HG02870 (cell line): Measurements from ENCODE around the gene KCNT2.
"Not testable (repeated sequence)": the region's sequence is repeated elsewhere in the genome, so short reads cannot be mapped to it uniquely, and the experiment has no call there.

Experiments used
- ATAC-seq: cut with Tn5 transposase; IDR thresholded peaks from one replicate; pipeline ENCODE4 v1.9.1; 2021; ENCODE audit warnings: mild to moderate bottlenecking, moderate library complexity; ENCODE audit not compliant: unreplicated experiment

The KCNT2 gene

GRCh38 chr1:196517193-196517592, 91.0 kb downstream of the KCNT2 start:
- no peak for ATAC-seq

- no peak for ATAC-seq
Observed at GRCh38 chr1:196516373-196516772, 91.9 kb downstream of the KCNT2 start.

GRCh38 chr1:196515904-196516303, 92.3 kb downstream of the KCNT2 start:
- ATAC-seq, result no peak

GRCh38 chr1:196513821-196514220, 94.4 kb downstream of the KCNT2 start:
- no peak for ATAC-seq

GRCh38 chr1:196510451-196510850, 97.8 kb downstream of the KCNT2 start:
- no peak for ATAC-seq

GRCh38 chr1:196504224-196504623, 104.0 kb downstream of the KCNT2 start:
- not testable (repeated sequence) for ATAC-seq

GRCh38 chr1:196502437-196502836, 105.8 kb downstream of the KCNT2 start:
- no peak for ATAC-seq

GRCh38 chr1:196501760-196502428, 106.3 kb downstream of the KCNT2 start:
- no peak for ATAC-seq

- no peak for ATAC-seq
Observed at GRCh38 chr1:196497817-196498216, 110.4 kb downstream of the KCNT2 start.

GRCh38 chr1:196494766-196495165, 113.5 kb downstream of the KCNT2 start:
- no peak for ATAC-seq

GRCh38 chr1:196493881-196494280, 114.4 kb downstream of the KCNT2 start:
- no peak for ATAC-seq

GRCh38 chr1:196488579-196488978, 119.7 kb downstream of the KCNT2 start:
- ATAC-seq, result no peak

- no peak for ATAC-seq
Observed at GRCh38 chr1:196486346-196486745, 121.9 kb downstream of the KCNT2 start.

- no peak for ATAC-seq
Observed at GRCh38 chr1:196481616-196482015, 126.6 kb downstream of the KCNT2 start.

- no peak for ATAC-seq
Observed at GRCh38 chr1:196477262-196477661, 131.0 kb downstream of the KCNT2 start.

GRCh38 chr1:196467230-196467925, 140.9 kb downstream of the KCNT2 start:
- ATAC-seq, result no peak

GRCh38 chr1:196466654-196467053, 141.6 kb downstream of the KCNT2 start:
- ATAC-seq, result no peak

GRCh38 chr1:196466166-196466565, 142.1 kb downstream of the KCNT2 start:
- ATAC-seq, result no peak

- no peak for ATAC-seq
Observed at GRCh38 chr1:196464480-196464941, 143.7 kb downstream of the KCNT2 start.

- no peak for ATAC-seq
Observed at GRCh38 chr1:196462086-196462485, 146.2 kb downstream of the KCNT2 start.

- ATAC-seq, result no peak
Observed at GRCh38 chr1:196461521-196461920, 146.7 kb downstream of the KCNT2 start.

GRCh38 chr1:196459383-196459782, 148.9 kb downstream of the KCNT2 start:
- no peak for ATAC-seq
